Stimulated activated naive B cell treated with anti-CD40 and anti-IgM and Interleukin-4, amounts not matched to agents 10 μg/mL and 1 μg/mL and 100 μg/mL, for 72 hours (primary cell): ENCODE results near the gene TAS2R39.

Experiments used
- ATAC-seq, 2 donors: fragments of 150-1000 bp; cut with Tn5 transposase; replicated peaks; 2 replicates each; pipeline ENCODE4 v1.10.0; 2021; ENCODE audit warnings: moderate library complexity in 1 of 2
- DNase-seq: peaks from one replicate; pipeline ENCODE4 v3.0.0; 2021
- H3K27ac Mint-ChIP-seq: one replicate; pipeline ENCODE4 v1.8.0; 2022; ENCODE audit warnings: mild to moderate bottlenecking, mixed read lengths
- H3K27me3 Mint-ChIP-seq, 2 donors: one replicate each; pipeline ENCODE4 v1.8.0; 2022; ENCODE audit warnings: mixed read lengths in 2 of 2
- H3K36me3 Mint-ChIP-seq, 2 donors: one replicate each; pipeline ENCODE4 v1.8.0; 2022; ENCODE audit warnings: mixed read lengths in 2 of 2, mild to moderate bottlenecking in 1 of 2
- H3K4me1 Mint-ChIP-seq, 2 donors: one replicate each; pipeline ENCODE4 v1.8.0; 2022; ENCODE audit warnings: mixed read lengths in 2 of 2, mild to moderate bottlenecking in 1 of 2
- H3K4me3 Mint-ChIP-seq, 2 donors: one replicate each; pipeline ENCODE4 v1.8.0; 2022; ENCODE audit warnings: mild to moderate bottlenecking in 2 of 2, mixed read lengths in 2 of 2, moderate library complexity in 1 of 2
- H3K9me3 Mint-ChIP-seq, 2 donors: one replicate each; pipeline ENCODE4 v1.8.0; 2022; ENCODE audit warnings: mixed read lengths in 2 of 2, mild to moderate bottlenecking in 1 of 2

The TAS2R39 gene

DNA sequence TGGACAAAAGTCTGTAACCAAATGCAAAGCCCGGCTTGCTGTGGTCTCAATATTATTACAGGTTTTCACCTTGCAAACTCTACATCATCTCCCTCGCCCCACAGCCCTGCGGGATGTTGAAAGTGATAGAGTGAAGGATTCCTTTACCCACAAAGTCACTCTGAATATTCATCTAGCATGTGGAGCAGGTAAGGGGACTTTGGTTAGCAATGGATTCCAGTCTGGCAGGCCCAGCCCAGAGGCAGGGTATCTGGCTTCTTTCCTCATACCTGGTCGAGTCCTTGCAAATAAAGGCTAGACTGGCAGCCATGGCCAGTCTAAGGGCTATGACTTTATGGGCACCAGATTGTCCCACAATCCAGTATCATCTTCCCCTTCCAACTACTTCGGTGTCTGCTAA lies 41.8 kb downstream of the TAS2R39 start:
- H3K27ac Mint-ChIP-seq, result no peak overlapping the region
- DNase-seq, result no peak
- ATAC-seq, result no peak
- H3K36me3 Mint-ChIP-seq, result no peaks in the 10 kb centered on the region
- H3K9me3 Mint-ChIP-seq, result no peaks in the 10 kb centered on the region
- H3K4me3 Mint-ChIP-seq, result no peak overlapping the region
- peaks cover 2 to 4% of the 10 kb centered on the region in 2 donors for H3K4me1 Mint-ChIP-seq
- H3K27me3 Mint-ChIP-seq, result peaks cover 15 to 27% of the 10 kb centered on the region in 2 donors

DNA sequence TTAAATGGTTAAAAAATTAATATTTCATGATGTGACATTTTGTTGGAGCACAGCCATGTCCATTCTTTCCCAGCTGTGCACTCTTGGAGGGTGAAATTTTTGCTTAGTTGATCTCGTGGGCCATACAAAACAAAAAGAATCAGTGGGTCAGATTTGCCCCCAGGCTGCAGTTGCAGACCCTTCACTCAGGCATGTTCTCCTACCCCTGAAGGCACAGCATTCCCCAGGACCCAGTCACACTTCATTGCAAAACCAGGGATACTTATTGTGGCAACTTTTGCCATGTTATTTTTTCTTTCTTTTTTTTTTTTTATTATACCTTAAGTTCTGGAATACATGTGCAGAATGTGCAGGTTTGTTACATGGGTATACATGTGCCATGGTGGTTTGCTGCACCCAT lies 44.6 kb downstream of the TAS2R39 start:
- DNase-seq (no peak), ATAC-seq (no peak)
- Mint-ChIP-seq H3K27me3 (peaks cover 9 to 11% of the 10 kb centered on the region in 2 donors), H3K27ac (no peak overlapping the region), H3K36me3 (no peaks in the 10 kb centered on the region), H3K9me3 (no peaks in the 10 kb centered on the region), H3K4me1 (peaks cover under 1 to 2% of the 10 kb centered on the region in 2 donors), H3K4me3 (no peak overlapping the region)

DNA sequence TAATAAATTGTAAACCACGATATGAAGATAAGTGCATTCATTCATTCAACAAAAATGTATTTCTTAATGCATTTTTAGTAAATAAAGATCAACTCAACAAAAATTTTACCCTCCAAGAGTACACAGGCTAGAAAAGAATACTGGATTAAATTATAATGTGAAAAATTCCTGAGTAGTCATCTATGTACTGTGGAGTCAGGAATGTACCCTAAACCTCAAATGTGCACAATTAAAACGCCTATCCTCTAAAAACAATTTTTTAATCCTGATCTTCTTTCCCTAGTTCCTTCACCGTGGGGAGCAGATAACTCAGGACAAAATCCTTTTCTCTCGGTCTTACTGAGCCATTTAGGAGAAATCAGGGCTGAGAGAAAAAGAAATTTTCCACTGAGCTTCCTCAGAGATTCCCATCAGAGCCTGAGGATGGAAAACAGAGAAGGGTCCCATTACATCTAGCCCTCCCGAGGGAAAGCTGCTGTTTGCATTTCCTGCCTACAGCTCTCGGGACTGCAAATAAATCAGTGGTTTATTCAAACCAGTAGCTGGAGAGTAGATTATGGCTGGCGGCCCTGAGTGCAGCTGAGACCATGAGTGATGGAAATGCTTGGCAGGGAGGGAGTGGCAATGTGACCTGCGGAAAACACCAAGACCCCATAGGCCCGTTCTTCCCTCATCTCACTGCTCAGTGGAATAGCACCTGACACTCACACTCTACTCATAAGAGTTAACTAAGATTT lies 46.0 kb downstream of the TAS2R39 start:
- no peaks in the 10 kb centered on the region for H3K36me3 Mint-ChIP-seq
- no peak overlapping the region for H3K4me3 Mint-ChIP-seq
- H3K27me3 Mint-ChIP-seq, result no peaks in the 10 kb centered on the region
- H3K9me3 Mint-ChIP-seq, result no peaks in the 10 kb centered on the region
- no peak for ATAC-seq
- H3K27ac Mint-ChIP-seq, result no peak overlapping the region
- DNase-seq, result no peak
- no peaks in the 10 kb centered on the region for H3K4me1 Mint-ChIP-seq

DNA sequence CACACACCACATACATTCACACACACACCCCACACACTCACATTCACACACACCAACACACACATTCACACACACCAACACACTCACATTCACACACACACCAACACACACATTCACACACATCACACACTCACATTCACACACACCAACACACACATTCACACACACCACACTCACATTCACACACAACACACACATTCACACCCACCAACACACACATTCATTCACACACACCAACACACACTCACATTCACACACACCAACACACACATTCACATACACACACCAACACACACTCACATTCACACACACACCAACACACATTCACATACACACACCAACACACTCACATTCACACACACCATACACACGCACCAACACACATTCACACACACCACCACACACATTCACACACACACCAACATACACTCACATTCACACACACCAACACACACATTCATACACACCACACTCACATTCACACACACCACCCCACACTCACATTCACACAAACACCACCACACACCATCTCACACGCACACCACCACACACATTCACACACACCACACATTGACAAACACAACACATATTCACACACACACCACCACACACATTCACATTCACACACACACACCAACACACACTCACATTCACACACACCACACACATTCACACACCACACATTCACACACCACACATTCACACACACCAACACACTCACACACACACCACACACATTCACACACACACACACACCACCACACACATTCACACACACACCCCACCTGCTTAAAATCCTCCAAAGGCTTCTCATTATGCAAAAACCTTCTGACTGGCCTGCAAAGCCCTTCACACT lies 47.6 kb downstream of the TAS2R39 start:
- Mint-ChIP-seq H3K4me3 (no peak overlapping the region), H3K27ac (no peak overlapping the region), H3K4me1 (no peaks in the 10 kb centered on the region), H3K27me3 (peaks cover 5 to 8% of the 10 kb centered on the region in 2 donors), H3K36me3 (peaks cover 0 to 4% of the 10 kb centered on the region in 2 donors), H3K9me3 (peaks cover 5% of the 10 kb centered on the region in 2 donors)
- DNase-seq (no peak), ATAC-seq (no peak)
